GM23338 (cell line): ENCODE data around the gene STAT4.

ENCODE experiments used
- CREB1 ChIP-seq: fragments of 250-450 bp; sonication (Bioruptor Pico); IDR thresholded peaks from 2 replicates; pipeline ENCODE4 v1.5.0; 2020; ENCODE audit warnings: low read depth, mild to moderate bottlenecking, moderate library complexity
- EZH2 ChIP-seq: fragments of 200-600 bp; sonication (generic); IDR thresholded peaks from one replicate; pipeline ENCODE4 v1.8.0; 2017; ENCODE audit warnings: antibody characterized with exemption, mild to moderate bottlenecking, low read depth; ENCODE audit not compliant: unreplicated experiment
- EZH2phosphoT487 ChIP-seq: fragments of 200-600 bp; sonication (generic); IDR thresholded peaks from one replicate; pipeline ENCODE4 v1.8.1; 2018; ENCODE audit warnings: antibody characterized with exemption; ENCODE audit not compliant: unreplicated experiment
- JUNB ChIP-seq: IDR thresholded peaks from one replicate; pipeline ENCODE4 v1.6.1; 2016; ENCODE audit warnings: antibody characterized with exemption; ENCODE audit not compliant: unreplicated experiment
- NANOG ChIP-seq: IDR thresholded peaks from 2 replicates; pipeline ENCODE4 v1.6.1; 2016; ENCODE audit warnings: antibody characterized with exemption, borderline replicate concordance
- POLR2AphosphoS5 ChIP-seq: IDR thresholded peaks from 2 replicates; pipeline ENCODE4 v1.6.1; 2016; ENCODE audit warnings: antibody characterized with exemption, low read depth
- STAT1 ChIP-seq: IDR thresholded peaks from one replicate; pipeline ENCODE4 v1.6.1; 2016; ENCODE audit warnings: antibody characterized with exemption; ENCODE audit not compliant: unreplicated experiment
- ZNF114 ChIP-seq: fragments of 250-450 bp; sonication (Bioruptor Pico); IDR thresholded peaks from 2 replicates; pipeline ENCODE4 v1.5.0; 2020; ENCODE audit warnings: mild to moderate bottlenecking, moderate library complexity
- ZNF331 ChIP-seq: fragments of 250-450 bp; sonication (Bioruptor Pico); IDR thresholded peaks from 2 replicates; pipeline ENCODE4 v1.5.0; 2020; ENCODE audit warnings: low read depth, mild to moderate bottlenecking, moderate library complexity
- TF ChIP-seq, protein P1 (sequence below), 2 experiments: fragments of 200-600 bp in 1 of 2; sonication (generic) in 1 of 2; conservative IDR thresholded peaks; 2 replicates each; pipeline versions ENCODE4 v1.5.1 to v1.6.1; 2016 to 2017; ENCODE audit warnings: antibody characterized with exemption in 2 of 2, low read depth in 2 of 2, mild to moderate bottlenecking in 2 of 2, moderate library complexity in 1 of 2
- TF ChIP-seq, protein P2 (sequence below): IDR thresholded peaks from one replicate; pipeline ENCODE4 v1.6.1; 2018; ENCODE audit warnings: antibody characterized with exemption; ENCODE audit not compliant: unreplicated experiment
- TF ChIP-seq, protein P3 (sequence below): fragments of 250-450 bp; sonication (Bioruptor Pico); IDR thresholded peaks from 2 replicates; pipeline ENCODE4 v1.5.0; 2020; ENCODE audit warnings: mild to moderate bottlenecking, moderate library complexity

DNA sequence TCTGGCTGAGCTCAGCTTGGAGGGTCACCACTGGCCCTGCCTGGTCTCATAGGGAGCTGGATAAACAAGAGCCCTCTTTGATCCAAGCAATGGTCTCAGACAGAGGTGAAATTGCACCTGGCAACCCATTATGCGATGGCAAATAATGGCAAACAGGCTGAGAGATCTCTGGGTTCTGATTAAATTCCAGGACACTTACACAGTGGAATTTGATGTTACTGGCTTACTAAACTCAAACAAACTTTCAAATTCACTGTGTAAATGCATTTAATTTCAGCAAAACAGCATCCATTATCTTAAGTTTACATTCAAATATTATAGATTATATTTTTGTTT, 19.5 kb upstream of the STAT4 start:
- TF ChIP-seq EZH2 = no peak
- TF ChIP-seq, protein P1, sequence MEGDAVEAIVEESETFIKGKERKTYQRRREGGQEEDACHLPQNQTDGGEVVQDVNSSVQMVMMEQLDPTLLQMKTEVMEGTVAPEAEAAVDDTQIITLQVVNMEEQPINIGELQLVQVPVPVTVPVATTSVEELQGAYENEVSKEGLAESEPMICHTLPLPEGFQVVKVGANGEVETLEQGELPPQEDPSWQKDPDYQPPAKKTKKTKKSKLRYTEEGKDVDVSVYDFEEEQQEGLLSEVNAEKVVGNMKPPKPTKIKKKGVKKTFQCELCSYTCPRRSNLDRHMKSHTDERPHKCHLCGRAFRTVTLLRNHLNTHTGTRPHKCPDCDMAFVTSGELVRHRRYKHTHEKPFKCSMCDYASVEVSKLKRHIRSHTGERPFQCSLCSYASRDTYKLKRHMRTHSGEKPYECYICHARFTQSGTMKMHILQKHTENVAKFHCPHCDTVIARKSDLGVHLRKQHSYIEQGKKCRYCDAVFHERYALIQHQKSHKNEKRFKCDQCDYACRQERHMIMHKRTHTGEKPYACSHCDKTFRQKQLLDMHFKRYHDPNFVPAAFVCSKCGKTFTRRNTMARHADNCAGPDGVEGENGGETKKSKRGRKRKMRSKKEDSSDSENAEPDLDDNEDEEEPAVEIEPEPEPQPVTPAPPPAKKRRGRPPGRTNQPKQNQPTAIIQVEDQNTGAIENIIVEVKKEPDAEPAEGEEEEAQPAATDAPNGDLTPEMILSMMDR (conservative IDR thresholded peaks at IDR 0.05; ENCODE audit: low read depth in 2 of 2) = no peak
- no peak for TF ChIP-seq JUNB
- no peak for TF ChIP-seq POLR2AphosphoS5
- TF ChIP-seq CREB1 (CRISPR knock-in tag) = no peak
- TF ChIP-seq EZH2phosphoT487 = no peak
- TF ChIP-seq, protein P2, sequence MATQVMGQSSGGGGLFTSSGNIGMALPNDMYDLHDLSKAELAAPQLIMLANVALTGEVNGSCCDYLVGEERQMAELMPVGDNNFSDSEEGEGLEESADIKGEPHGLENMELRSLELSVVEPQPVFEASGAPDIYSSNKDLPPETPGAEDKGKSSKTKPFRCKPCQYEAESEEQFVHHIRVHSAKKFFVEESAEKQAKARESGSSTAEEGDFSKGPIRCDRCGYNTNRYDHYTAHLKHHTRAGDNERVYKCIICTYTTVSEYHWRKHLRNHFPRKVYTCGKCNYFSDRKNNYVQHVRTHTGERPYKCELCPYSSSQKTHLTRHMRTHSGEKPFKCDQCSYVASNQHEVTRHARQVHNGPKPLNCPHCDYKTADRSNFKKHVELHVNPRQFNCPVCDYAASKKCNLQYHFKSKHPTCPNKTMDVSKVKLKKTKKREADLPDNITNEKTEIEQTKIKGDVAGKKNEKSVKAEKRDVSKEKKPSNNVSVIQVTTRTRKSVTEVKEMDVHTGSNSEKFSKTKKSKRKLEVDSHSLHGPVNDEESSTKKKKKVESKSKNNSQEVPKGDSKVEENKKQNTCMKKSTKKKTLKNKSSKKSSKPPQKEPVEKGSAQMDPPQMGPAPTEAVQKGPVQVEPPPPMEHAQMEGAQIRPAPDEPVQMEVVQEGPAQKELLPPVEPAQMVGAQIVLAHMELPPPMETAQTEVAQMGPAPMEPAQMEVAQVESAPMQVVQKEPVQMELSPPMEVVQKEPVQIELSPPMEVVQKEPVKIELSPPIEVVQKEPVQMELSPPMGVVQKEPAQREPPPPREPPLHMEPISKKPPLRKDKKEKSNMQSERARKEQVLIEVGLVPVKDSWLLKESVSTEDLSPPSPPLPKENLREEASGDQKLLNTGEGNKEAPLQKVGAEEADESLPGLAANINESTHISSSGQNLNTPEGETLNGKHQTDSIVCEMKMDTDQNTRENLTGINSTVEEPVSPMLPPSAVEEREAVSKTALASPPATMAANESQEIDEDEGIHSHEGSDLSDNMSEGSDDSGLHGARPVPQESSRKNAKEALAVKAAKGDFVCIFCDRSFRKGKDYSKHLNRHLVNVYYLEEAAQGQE = no peak
- TF ChIP-seq ZNF331 (CRISPR knock-in tag) = no peak
- no peak for TF ChIP-seq NANOG
- no peak for TF ChIP-seq ZNF114 (CRISPR knock-in tag)
- no peak for TF ChIP-seq STAT1
- TF ChIP-seq, protein P3, sequence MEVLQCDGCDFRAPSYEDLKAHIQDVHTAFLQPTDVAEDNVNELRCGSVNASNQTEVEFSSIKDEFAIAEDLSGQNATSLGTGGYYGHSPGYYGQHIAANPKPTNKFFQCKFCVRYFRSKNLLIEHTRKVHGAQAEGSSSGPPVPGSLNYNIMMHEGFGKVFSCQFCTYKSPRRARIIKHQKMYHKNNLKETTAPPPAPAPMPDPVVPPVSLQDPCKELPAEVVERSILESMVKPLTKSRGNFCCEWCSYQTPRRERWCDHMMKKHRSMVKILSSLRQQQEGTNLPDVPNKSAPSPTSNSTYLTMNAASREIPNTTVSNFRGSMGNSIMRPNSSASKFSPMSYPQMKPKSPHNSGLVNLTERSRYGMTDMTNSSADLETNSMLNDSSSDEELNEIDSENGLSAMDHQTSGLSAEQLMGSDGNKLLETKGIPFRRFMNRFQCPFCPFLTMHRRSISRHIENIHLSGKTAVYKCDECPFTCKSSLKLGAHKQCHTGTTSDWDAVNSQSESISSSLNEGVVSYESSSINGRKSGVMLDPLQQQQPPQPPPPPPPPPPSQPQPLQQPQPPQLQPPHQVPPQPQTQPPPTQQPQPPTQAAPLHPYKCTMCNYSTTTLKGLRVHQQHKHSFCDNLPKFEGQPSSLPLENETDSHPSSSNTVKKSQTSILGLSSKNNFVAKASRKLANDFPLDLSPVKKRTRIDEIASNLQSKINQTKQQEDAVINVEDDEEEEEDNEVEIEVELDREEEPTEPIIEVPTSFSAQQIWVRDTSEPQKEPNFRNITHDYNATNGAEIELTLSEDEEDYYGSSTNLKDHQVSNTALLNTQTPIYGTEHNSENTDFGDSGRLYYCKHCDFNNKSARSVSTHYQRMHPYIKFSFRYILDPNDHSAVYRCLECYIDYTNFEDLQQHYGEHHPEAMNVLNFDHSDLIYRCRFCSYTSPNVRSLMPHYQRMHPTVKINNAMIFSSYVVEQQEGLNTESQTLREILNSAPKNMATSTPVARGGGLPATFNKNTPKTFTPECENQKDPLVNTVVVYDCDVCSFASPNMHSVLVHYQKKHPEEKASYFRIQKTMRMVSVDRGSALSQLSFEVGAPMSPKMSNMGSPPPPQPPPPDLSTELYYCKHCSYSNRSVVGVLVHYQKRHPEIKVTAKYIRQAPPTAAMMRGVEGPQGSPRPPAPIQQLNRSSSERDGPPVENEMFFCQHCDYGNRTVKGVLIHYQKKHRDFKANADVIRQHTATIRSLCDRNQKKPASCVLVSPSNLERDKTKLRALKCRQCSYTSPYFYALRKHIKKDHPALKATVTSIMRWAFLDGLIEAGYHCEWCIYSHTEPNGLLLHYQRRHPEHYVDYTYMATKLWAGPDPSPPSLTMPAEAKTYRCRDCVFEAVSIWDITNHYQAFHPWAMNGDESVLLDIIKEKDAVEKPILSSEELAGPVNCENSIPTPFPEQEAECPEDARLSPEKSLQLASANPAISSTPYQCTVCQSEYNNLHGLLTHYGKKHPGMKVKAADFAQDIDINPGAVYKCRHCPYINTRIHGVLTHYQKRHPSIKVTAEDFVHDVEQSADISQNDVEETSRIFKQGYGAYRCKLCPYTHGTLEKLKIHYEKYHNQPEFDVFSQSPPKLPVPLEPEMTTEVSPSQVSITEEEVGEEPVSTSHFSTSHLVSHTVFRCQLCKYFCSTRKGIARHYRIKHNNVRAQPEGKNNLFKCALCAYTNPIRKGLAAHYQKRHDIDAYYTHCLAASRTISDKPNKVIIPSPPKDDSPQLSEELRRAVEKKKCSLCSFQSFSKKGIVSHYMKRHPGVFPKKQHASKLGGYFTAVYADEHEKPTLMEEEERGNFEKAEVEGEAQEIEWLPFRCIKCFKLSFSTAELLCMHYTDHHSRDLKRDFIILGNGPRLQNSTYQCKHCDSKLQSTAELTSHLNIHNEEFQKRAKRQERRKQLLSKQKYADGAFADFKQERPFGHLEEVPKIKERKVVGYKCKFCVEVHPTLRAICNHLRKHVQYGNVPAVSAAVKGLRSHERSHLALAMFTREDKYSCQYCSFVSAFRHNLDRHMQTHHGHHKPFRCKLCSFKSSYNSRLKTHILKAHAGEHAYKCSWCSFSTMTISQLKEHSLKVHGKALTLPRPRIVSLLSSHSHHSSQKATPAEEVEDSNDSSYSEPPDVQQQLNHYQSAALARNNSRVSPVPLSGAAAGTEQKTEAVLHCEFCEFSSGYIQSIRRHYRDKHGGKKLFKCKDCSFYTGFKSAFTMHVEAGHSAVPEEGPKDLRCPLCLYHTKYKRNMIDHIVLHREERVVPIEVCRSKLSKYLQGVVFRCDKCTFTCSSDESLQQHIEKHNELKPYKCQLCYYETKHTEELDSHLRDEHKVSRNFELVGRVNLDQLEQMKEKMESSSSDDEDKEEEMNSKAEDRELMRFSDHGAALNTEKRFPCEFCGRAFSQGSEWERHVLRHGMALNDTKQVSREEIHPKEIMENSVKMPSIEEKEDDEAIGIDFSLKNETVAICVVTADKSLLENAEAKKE (CRISPR knock-in tag) = no peak
